Esophagus muscularis mucosa (tissue), 4 donors: Measurements from ENCODE around the gene ENTPD3. TPM values are rescaled to one million over a fixed set of nuclear protein-coding genes. Genes with fewer than 3 reads are reported as not detected.

Experiments used
- DNase-seq: peaks from one replicate; pipeline ENCODE4 v3.0.0-alpha.2; 2017; ENCODE audit errors: extremely low spot score
- H3K27ac ChIP-seq, 4 donors: fragments of 200-600 bp; sonication (generic); replicated peaks in 1 of 4; 1 replicate in 3 of 4; 2 replicates in 1 of 4; pipeline ENCODE4 v1.5.1; 2016 to 2019; ENCODE audit warnings: mild to moderate bottlenecking in 1 of 4
- H3K27me3 ChIP-seq, 4 donors: fragments of 200-600 bp; sonication (generic); one replicate each; pipeline versions ENCODE4 v1.5.1 to v1.6.0; 2016 to 2019
- H3K36me3 ChIP-seq, 4 donors: fragments of 200-600 bp; sonication (generic); one replicate each; pipeline ENCODE4 v1.5.1; 2016 to 2019
- H3K4me1 ChIP-seq, 4 donors: fragments of 200-600 bp; sonication (generic); one replicate each; pipeline ENCODE4 v1.5.1; 2016 to 2019
- H3K4me3 ChIP-seq, 4 donors: fragments of 200-600 bp; sonication (generic); 1 replicate in 2 of 4; 2 replicates in 2 of 4; pipeline ENCODE4 v1.5.1; 2016 to 2019; ENCODE audit warnings: mild to moderate bottlenecking in 4 of 4, moderate library complexity in 1 of 4
- H3K9me3 ChIP-seq, 4 donors: fragments of 200-600 bp; sonication (generic); 1 replicate in 3 of 4; 2 replicates in 1 of 4; pipeline ENCODE4 v1.5.1; 2016 to 2019
- EP300 ChIP-seq: sonication (generic); formaldehyde crosslinking; IDR thresholded peaks from one replicate; pipeline ENCODE4 v1.6.1; 2017; ENCODE audit warnings: antibody characterized with exemption
- POLR2A ChIP-seq: fragments of 450-650 bp; IDR thresholded peaks from one replicate; pipeline ENCODE4 v1.6.1; 2017; ENCODE audit warnings: antibody characterized with exemption, moderate library complexity, mild to moderate bottlenecking, low read depth
- POLR2AphosphoS5 ChIP-seq, 2 donors: sonication (generic); formaldehyde crosslinking; IDR thresholded peaks; one replicate each; pipeline ENCODE4 v1.6.1; 2017; ENCODE audit warnings: antibody characterized with exemption in 2 of 2
- WGBS: methylation state at CpG from one replicate; pipeline ENCODE4 v1.1.5; 2018; 5-methylcytosine and 5-hydroxymethylcytosine counted together
- intact Hi-C: fragments of 100-400 bp; cut with DNase I; formaldehyde crosslinking; loops from one replicate; pipeline ENCODE4 v1.15.1; 2023
- total RNA-seq, 4 donors: library from RNA; depleted of rRNA; stranded (reverse); fragments of >200 nt; gene quantifications; one replicate each; pipeline versions ENCODE4 v1.1.0 to v1.2.1, GENCODE V29; 2016
- TF ChIP-seq, protein P1 (sequence below), 3 experiments: fragments of 200-600 bp in 2 of 3; fragments of 450-650 bp in 1 of 3; sonication (generic) in 2 of 3; IDR thresholded peaks; one replicate each; pipeline ENCODE4 v1.5.1; 2017 to 2019; ENCODE audit warnings: antibody characterized with exemption in 3 of 3, mild to moderate bottlenecking in 2 of 3, moderate library complexity in 1 of 3

The ENTPD3 gene
- total RNA-seq, 4 donors from 2014 or later: 1.7 to 3.6 (median 2.1) TPM

DNA sequence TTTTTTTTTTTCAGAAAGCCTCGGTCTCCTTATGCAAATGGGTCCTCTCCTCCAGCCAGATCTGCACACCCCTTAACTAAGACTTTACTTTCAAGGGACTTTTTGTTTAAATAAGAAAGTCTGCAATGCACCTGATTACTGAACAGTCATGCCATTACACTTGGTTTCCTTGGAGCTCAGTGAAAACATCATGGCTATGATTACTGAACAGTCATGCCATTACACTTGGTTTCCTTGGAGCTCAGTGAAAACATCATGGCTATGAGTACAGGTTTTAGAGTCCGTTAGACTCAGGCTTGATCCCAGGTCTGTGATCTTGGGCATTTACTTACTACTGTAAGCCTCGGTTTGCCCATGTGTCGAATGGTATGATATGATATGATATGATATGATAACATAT, 10.1 kb downstream of the ENTPD3 start:
- no peaks in the 10 kb centered on the region for H3K4me1 ChIP-seq
- TF ChIP-seq, protein P1, sequence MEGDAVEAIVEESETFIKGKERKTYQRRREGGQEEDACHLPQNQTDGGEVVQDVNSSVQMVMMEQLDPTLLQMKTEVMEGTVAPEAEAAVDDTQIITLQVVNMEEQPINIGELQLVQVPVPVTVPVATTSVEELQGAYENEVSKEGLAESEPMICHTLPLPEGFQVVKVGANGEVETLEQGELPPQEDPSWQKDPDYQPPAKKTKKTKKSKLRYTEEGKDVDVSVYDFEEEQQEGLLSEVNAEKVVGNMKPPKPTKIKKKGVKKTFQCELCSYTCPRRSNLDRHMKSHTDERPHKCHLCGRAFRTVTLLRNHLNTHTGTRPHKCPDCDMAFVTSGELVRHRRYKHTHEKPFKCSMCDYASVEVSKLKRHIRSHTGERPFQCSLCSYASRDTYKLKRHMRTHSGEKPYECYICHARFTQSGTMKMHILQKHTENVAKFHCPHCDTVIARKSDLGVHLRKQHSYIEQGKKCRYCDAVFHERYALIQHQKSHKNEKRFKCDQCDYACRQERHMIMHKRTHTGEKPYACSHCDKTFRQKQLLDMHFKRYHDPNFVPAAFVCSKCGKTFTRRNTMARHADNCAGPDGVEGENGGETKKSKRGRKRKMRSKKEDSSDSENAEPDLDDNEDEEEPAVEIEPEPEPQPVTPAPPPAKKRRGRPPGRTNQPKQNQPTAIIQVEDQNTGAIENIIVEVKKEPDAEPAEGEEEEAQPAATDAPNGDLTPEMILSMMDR (IDR thresholded peaks at IDR 0.05): no peak
- no peak for TF ChIP-seq EP300
- no peak overlapping the region for H3K27ac ChIP-seq
- intact Hi-C loops: no loop called here
- 75% methylated on average over 4 of the region's 4 CpGs for WGBS
- H3K9me3 ChIP-seq: no peaks in the 10 kb centered on the region
- H3K4me3 ChIP-seq: no peak overlapping the region
- no peak for DNase-seq
- no peaks in the 10 kb centered on the region for H3K27me3 ChIP-seq
- peaks cover 0 to 2% (median 1%) of the 10 kb centered on the region in 4 donors for H3K36me3 ChIP-seq

DNA sequence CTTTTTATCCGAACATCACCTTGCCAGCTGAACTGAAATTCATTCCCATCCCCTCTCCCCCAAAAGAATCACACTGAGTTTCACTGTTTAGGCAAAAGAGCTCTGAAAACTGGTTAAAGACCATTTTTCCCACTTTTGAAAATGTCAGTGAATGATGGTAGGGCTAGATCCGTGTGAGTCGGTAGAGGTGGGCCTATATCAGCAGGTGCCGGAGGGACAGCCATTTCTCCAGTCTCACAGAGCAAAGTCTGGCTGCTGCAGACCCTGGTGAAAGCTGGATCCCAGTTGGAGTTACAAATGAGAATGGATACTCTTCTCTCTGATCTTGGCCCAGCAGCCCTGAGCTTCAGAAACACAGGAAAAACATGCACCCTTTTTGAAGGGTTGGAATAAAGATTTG, 10.9 kb downstream of the ENTPD3 start:
- Histone ChIP-seq H3K4me1 (no peaks in the 10 kb centered on the region), H3K36me3 (peaks cover 0 to under 1% (median 0%) of the 10 kb centered on the region in 4 donors), H3K27ac (no peak overlapping the region), H3K9me3 (no peaks in the 10 kb centered on the region), H3K4me3 (no peak overlapping the region), H3K27me3 (no peaks in the 10 kb centered on the region)
- WGBS: 72% methylated on average over 4 of the region's 4 CpGs
- DNase-seq: no peak
- intact Hi-C loops: no loop called here
- TF ChIP-seq, protein P1 (IDR thresholded peaks at IDR 0.05): no peak
- TF ChIP-seq POLR2A (no peak), POLR2AphosphoS5 (IDR thresholded peaks at IDR 0.05) (no peak), EP300 (no peak)

DNA sequence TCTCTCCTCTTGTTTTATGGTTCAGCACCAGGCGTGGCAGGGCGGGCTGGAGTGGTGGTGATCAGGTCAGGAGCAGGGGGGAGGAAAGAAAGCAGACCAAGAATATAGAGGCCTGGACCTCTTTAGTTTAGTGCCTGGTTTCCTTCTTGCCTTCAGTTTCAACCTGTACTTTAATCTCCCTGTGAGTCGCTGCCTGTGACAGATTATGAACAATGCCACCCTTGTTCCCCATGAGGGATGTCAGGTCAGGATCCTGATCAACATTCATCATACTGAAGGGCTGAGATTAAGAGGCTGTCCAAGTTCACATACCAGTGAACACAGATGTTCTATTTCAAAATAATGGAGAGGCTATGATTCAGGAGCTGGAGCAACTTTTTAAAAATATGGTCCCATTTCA, 11.4 kb downstream of the ENTPD3 start:
- Histone ChIP-seq H3K27me3 (no peaks in the 10 kb centered on the region), H3K9me3 (no peaks in the 10 kb centered on the region), H3K27ac (no peak overlapping the region), H3K36me3 (peaks cover 0 to 5% (median 0%) of the 10 kb centered on the region in 4 donors), H3K4me3 (no peak overlapping the region), H3K4me1 (no peaks in the 10 kb centered on the region)
- no peak for DNase-seq
- intact Hi-C loops: no loop called here
- 65% methylated on average over 3 of the region's 3 CpGs for WGBS
- TF ChIP-seq EP300: no peak
- TF ChIP-seq, protein P1 (IDR thresholded peaks at IDR 0.05): no peak
- no peak for TF ChIP-seq POLR2AphosphoS5 (IDR thresholded peaks at IDR 0.05)
- TF ChIP-seq POLR2A: no peak

DNA sequence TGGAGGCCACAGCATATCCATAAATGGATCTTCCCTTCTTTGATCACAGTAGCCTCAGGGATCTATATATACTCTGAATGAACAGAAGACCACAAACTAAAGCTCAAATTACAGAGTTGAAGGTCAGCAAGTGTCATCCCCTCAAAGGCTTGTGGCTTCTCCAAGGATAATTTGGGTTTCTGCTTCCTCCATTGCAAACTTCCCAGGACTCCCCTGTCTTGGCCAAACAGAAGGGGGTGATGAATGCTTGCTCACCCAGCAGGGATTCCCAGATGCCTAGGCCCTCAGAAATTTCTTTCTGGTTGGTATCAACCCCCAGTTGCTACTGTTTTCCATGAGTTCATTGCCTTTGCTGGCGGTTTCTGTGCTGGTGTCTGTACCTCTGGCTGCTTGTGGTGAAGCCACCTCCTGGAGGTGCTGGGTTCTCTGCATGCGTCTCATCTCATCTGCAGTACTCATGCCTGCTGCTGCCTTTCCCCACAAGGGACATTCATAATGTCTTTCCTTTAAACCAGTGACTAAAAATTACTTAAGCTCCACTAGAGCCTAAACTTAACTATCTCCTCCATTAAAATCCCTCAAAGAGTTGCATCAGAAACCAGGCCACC, 17.7 kb downstream of the ENTPD3 start:
- Histone ChIP-seq H3K27ac (no peak overlapping the region), H3K4me1 (no peaks in the 10 kb centered on the region), H3K36me3 (peaks cover 0 to 6% (median 0%) of the 10 kb centered on the region in 4 donors), H3K27me3 (no peaks in the 10 kb centered on the region), H3K9me3 (no peaks in the 10 kb centered on the region), H3K4me3 (no peak overlapping the region)
- intact Hi-C loops: no loop called here
- TF ChIP-seq, protein P1 (IDR thresholded peaks at IDR 0.05): no peak
- TF ChIP-seq POLR2AphosphoS5 (IDR thresholded peaks at IDR 0.05) (no peak), POLR2A (no peak), EP300 (no peak)
- WGBS: 100% methylated on average over 2 of the region's 2 CpGs
- DNase-seq: no peak

DNA sequence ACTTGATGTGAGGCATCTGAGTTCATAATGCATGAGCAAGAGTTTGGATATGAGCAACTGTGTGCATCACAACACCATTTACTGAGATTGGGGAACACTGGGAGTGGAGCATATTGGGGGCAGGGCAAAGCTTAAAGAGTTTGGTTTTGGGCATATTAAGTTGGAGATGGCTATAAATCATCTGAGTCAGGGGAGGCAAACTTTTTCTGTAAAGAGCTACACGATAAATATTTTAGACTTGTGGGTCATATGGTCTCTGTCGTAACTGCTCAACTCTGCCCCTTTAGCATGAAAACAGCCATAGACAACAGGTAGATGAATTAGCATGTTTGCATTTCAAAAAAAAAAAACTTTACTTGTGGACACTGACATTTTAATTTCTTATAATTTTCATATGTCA, 20.0 kb downstream of the ENTPD3 start:
- no peaks in the 10 kb centered on the region for H3K4me1 ChIP-seq
- WGBS: 85% methylated on average over 2 of the region's 2 CpGs
- H3K36me3 ChIP-seq: peaks cover 0 to 6% (median 0%) of the 10 kb centered on the region in 4 donors

More for the DNA sequence above, 20.0 kb downstream of the ENTPD3 start:
- DNase-seq: no peak
- no peaks in the 10 kb centered on the region for H3K27me3 ChIP-seq
- no peaks in the 10 kb centered on the region for H3K9me3 ChIP-seq
- no peak overlapping the region for H3K27ac ChIP-seq
- no peak overlapping the region for H3K4me3 ChIP-seq
- intact Hi-C loops: no loop called here
- TF ChIP-seq POLR2A: no peak
- no peak for TF ChIP-seq EP300
- TF ChIP-seq, protein P1 (IDR thresholded peaks at IDR 0.05): no peak
